Nephron progenitor cell (in vitro differentiated cells): ENCODE results near the gene KRT39.
A peak's percentile ranks its signal among the peaks of the same experiment; 100 is the strongest.

ENCODE experiments used
- DNase-seq: peaks from one replicate; pipeline ENCODE4 v3.0.0; 2021
- H3K27ac Mint-ChIP-seq: 2 replicates; pipeline ENCODE4 v1.8.0; 2021; ENCODE audit warnings: mild to moderate bottlenecking, moderate library complexity, mixed read lengths
- H3K27me3 Mint-ChIP-seq: 2 replicates; pipeline ENCODE4 v1.8.0; 2021; ENCODE audit warnings: mild to moderate bottlenecking, low read depth, mixed read lengths; ENCODE audit not compliant: poor library complexity
- H3K36me3 Mint-ChIP-seq: 2 replicates; pipeline ENCODE4 v1.8.0; 2021; ENCODE audit warnings: low read depth, mixed read lengths
- H3K4me1 Mint-ChIP-seq: 2 replicates; pipeline ENCODE4 v1.8.0; 2021; ENCODE audit warnings: mixed read lengths
- H3K4me3 Mint-ChIP-seq: 2 replicates; pipeline ENCODE4 v1.8.0; 2021; ENCODE audit warnings: mild to moderate bottlenecking, moderate library complexity, mixed read lengths
- H3K9me3 Mint-ChIP-seq: 2 replicates; pipeline ENCODE4 v1.8.0; 2021; ENCODE audit warnings: mild to moderate bottlenecking, moderate library complexity, mixed read lengths
- TF ChIP-seq, protein P1 (sequence below): fragments of 200-600 bp; sonication (generic); IDR thresholded peaks from 2 replicates; pipeline ENCODE4 v1.5.0; 2021; ENCODE audit warnings: antibody characterized with exemption

The KRT39 gene

GRCh38 chr17:40980117-40980516, 13.4 kb upstream of the KRT39 start:
- H3K9me3 Mint-ChIP-seq, result no peaks in the 10 kb centered on the region
- peak overlapping the region; percentile 41 for H3K27ac Mint-ChIP-seq
- peaks cover 7% of the 10 kb centered on the region for H3K27me3 Mint-ChIP-seq
- no peak overlapping the region for H3K4me3 Mint-ChIP-seq
- TF ChIP-seq, protein P1, sequence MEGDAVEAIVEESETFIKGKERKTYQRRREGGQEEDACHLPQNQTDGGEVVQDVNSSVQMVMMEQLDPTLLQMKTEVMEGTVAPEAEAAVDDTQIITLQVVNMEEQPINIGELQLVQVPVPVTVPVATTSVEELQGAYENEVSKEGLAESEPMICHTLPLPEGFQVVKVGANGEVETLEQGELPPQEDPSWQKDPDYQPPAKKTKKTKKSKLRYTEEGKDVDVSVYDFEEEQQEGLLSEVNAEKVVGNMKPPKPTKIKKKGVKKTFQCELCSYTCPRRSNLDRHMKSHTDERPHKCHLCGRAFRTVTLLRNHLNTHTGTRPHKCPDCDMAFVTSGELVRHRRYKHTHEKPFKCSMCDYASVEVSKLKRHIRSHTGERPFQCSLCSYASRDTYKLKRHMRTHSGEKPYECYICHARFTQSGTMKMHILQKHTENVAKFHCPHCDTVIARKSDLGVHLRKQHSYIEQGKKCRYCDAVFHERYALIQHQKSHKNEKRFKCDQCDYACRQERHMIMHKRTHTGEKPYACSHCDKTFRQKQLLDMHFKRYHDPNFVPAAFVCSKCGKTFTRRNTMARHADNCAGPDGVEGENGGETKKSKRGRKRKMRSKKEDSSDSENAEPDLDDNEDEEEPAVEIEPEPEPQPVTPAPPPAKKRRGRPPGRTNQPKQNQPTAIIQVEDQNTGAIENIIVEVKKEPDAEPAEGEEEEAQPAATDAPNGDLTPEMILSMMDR, result no peak
- H3K36me3 Mint-ChIP-seq, result no peaks in the 10 kb centered on the region
- peaks cover 38% of the 10 kb centered on the region for H3K4me1 Mint-ChIP-seq
- DNase-seq, result no peak

- Mint-ChIP-seq H3K27me3 (peaks cover 7% of the 10 kb centered on the region), H3K9me3 (no peaks in the 10 kb centered on the region), H3K36me3 (no peaks in the 10 kb centered on the region), H3K27ac (no peak overlapping the region), H3K4me3 (no peak overlapping the region), H3K4me1 (peaks cover 26% of the 10 kb centered on the region)
- TF ChIP-seq, protein P1, result no peak
- DNase-seq, result no peak
Observed at GRCh38 chr17:40978575-40979151, 11.9 kb upstream of the KRT39 start.

DNA sequence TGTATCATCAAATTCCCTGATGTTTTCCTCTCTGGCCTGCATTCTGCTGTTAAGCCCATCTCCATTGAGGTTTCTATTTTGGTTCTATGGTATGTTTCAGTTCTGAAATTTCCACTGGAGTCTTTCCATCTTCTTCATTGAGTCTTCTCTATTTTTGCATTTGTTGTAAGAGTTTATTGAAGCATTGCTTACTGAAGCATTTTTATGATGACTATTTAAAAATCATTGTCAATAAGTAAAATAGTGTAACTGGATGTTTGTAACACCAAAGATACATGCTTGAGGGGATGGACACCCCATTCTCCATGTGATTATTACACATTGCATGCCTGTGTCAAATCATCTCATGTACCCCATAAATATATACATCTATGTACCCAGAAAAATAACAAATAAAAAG, 8.8 kb upstream of the KRT39 start:
- no peaks in the 10 kb centered on the region for H3K9me3 Mint-ChIP-seq
- peaks cover 11% of the 10 kb centered on the region for H3K4me1 Mint-ChIP-seq
- peaks cover 5% of the 10 kb centered on the region for H3K27me3 Mint-ChIP-seq
- H3K36me3 Mint-ChIP-seq, result no peaks in the 10 kb centered on the region
- H3K27ac Mint-ChIP-seq, result no peak overlapping the region
- TF ChIP-seq, protein P1, result no peak
- DNase-seq, result no peak
- no peak overlapping the region for H3K4me3 Mint-ChIP-seq

DNA sequence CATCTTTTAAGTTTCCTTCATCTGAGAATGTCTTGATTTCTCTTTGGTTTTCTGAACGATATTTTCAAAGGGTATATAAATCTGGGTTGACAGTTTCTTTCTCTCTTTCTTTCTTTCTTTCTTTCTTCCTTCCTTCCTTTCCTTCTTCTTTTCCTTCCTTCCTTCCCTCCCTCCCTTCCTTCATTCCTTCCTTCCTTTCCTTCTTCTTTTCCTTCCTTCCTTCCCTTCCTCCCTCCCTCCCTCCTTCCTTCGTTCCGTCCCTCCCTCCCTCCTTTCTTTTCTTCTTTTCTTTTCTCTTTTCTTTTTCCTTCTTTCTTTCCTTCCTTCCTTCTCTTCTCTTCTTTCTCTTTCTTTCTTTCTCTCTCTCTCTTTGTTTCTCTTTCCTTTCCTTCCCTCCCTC, 7.6 kb upstream of the KRT39 start:
- Mint-ChIP-seq H3K36me3 (no peaks in the 10 kb centered on the region), H3K4me1 (peaks cover 1% of the 10 kb centered on the region), H3K4me3 (no peak overlapping the region), H3K27ac (no peak overlapping the region), H3K9me3 (peaks cover 7% of the 10 kb centered on the region), H3K27me3 (peaks cover 5% of the 10 kb centered on the region)
- no peak for DNase-seq
- TF ChIP-seq, protein P1, result no peak

- TF ChIP-seq, protein P1, result no peak
- Mint-ChIP-seq H3K27ac (no peak overlapping the region), H3K9me3 (peaks cover 12% of the 10 kb centered on the region), H3K27me3 (peaks cover 4% of the 10 kb centered on the region), H3K4me3 (no peak overlapping the region), H3K36me3 (no peaks in the 10 kb centered on the region), H3K4me1 (no peaks in the 10 kb centered on the region)
- no peak for DNase-seq
Observed at GRCh38 chr17:40967582-40967981, 834 bp upstream of the KRT39 start.

DNA sequence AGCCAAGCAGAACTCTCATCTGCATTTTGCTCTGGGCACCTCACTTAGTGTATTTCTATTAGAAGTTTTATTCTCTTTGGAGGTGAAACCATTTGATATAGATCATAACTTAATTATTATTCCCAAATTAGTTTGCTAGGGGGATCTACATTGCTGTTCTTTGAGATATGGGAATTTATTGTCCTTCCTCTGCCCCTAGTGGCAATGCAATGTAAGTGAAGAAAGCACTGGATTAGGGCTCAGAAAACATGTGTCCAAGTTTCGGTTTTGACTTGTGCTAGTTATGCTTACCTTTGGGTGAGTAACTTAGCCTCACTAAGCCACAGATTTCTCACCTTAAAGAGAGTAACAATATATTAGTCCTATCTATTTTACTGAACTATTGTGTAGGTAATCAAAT, 2.9 kb downstream of the KRT39 start:
- Mint-ChIP-seq H3K4me3 (no peak overlapping the region), H3K27ac (no peak overlapping the region), H3K36me3 (no peaks in the 10 kb centered on the region), H3K27me3 (peaks cover 4% of the 10 kb centered on the region), H3K9me3 (peaks cover 5% of the 10 kb centered on the region), H3K4me1 (peaks cover 11% of the 10 kb centered on the region)
- DNase-seq, result no peak
- TF ChIP-seq, protein P1, result peak; percentile 59
